Large intestine (tissue), 3 donors: Measurements from ENCODE around the gene PHLDB3. TPM values are rescaled to one million over a fixed set of nuclear protein-coding genes. Genes with fewer than 3 reads are reported as not detected.

Source experiments
- DNase-seq, 2 donors: peaks; one replicate each; pipeline versions ENCODE4 v3.0.0 to v3.0.0-alpha.2; 2013
- H3K27ac ChIP-seq: one replicate; pipeline ENCODE4 v1.5.1; 2013; ENCODE audit warnings: low read length
- H3K27me3 ChIP-seq: 2 replicates; pipeline ENCODE4 v1.6.1; 2013; ENCODE audit warnings: low read length; ENCODE audit not compliant: control insufficient read depth, insufficient read depth
- H3K36me3 ChIP-seq: 2 replicates; pipeline ENCODE4 v1.6.1; 2013; ENCODE audit warnings: low read length; ENCODE audit not compliant: control insufficient read depth, insufficient read depth
- H3K4me1 ChIP-seq: one replicate; pipeline ENCODE4 v1.6.1; 2013; ENCODE audit warnings: low read length; ENCODE audit not compliant: control insufficient read depth, insufficient read depth
- H3K4me3 ChIP-seq: one replicate; pipeline ENCODE4 v1.5.1; 2013; ENCODE audit warnings: low read length
- H3K9me3 ChIP-seq: one replicate; pipeline ENCODE4 v1.6.1; 2013; ENCODE audit warnings: mild to moderate bottlenecking, low read depth, low read length, moderate library complexity; ENCODE audit not compliant: control insufficient read depth
- WGBS: methylation state at CpG from one replicate; pipeline ENCODE4 v1.1.5; 2013; ENCODE audit warnings: low lambda C conversion rate; ENCODE audit not compliant: insufficient coverage; 5-methylcytosine and 5-hydroxymethylcytosine counted together
- polyA plus RNA-seq: library from polyadenylated mRNA; unstranded; fragments of 120-200 nt; gene quantifications from one replicate; pipeline ENCODE4 v1.2.1, GENCODE V29; 2013

Gene PHLDB3
- polyA plus RNA-seq, 1 donor = 33.8 TPM

DNA sequence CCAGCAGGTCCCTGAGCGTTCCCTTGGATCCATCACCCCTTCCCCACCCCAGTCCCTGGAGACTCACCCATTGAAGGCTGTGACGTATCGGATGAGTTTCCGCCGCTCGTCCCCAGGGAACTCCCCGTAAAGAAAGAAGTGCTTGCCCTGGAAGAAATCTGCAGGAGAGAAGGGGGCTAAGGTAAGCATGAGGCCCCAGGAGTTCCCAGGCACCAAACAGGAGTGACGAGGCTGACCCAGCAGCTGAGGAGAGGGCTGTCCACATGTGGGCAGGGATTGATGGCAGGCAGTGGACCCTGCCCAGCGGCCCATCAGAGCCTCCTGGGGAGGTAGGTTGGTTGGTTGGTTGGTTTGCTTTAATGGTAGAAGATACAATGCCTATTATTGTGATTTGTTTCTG, 39.5 kb upstream of the PHLDB3 start:
- DNase-seq = no peak
- no CpG with 5 or more reads among the region's 9 CpGs for WGBS
- Histone ChIP-seq H3K36me3 (peaks cover 51% of the 10 kb centered on the region), H3K9me3 (no peaks in the 10 kb centered on the region), H3K4me3 (no peak overlapping the region), H3K27me3 (no peaks in the 10 kb centered on the region), H3K27ac (no peak overlapping the region), H3K4me1 (no peaks in the 10 kb centered on the region)

DNA sequence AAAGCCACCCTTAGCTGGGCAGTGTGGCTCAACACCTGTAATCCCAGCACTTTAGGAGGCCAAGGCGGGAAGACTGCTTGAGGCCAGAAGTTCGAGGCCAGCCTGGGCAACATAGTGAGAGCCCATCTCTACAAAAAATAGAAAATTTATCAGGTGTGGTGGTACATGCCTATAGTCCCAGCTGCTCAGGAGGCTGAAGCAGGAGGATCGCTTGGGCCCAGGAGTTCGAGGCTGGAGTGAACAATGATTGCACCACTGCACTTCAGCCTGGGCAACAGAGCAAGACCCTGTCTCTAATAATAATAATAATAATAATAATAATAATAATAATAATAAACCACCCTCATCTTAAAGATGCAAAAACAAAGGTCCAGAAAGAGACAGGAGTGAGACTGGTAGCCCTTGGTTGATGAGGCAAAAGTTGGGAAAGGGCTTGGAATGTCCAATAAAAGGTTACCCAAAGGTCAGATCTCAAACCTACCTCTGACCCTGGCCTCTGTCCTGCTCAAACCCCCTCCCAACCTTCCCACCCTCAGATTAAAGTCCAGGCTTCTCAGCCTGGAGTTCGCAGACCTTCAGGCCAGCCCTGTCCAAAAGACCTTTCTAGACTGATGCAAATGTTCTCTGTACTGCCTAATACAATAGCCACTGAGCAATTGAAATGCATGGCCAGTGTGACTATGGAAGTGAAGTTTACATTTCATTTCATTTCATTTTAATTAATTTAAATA, 37.5 kb upstream of the PHLDB3 start:
- H3K4me3 ChIP-seq = no peak overlapping the region
- no peak for DNase-seq
- peaks cover 58% of the 10 kb centered on the region for H3K36me3 ChIP-seq
- H3K27me3 ChIP-seq = no peaks in the 10 kb centered on the region
- H3K4me1 ChIP-seq = no peaks in the 10 kb centered on the region
- H3K9me3 ChIP-seq = no peaks in the 10 kb centered on the region
- no peak overlapping the region for H3K27ac ChIP-seq
- no CpG with 5 or more reads among the region's 5 CpGs for WGBS

DNA sequence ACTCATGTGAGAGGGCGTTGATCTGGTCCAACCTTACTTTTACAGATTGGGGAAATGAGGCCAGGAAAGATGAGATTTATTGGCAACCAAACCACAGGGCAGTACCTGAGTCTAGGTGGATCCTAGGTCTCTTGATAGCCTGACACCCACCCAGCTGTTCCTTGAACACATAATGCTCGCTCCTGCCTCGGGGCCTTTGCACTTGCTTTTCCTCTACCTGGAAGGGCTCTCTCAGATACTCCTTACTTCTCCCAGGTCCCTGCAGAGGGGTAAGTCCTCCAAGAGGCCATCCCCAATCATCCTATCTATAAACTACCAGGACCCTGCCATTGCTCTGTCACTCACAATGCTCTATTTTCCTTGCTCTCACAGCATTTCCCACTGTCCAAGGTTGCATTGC, 35.8 kb upstream of the PHLDB3 start:
- Histone ChIP-seq H3K4me1 (no peaks in the 10 kb centered on the region), H3K27ac (no peak overlapping the region), H3K9me3 (no peaks in the 10 kb centered on the region), H3K4me3 (no peak overlapping the region), H3K36me3 (peaks cover 50% of the 10 kb centered on the region), H3K27me3 (no peaks in the 10 kb centered on the region)
- DNase-seq = no peak
- WGBS = no CpG with 5 or more reads among the region's 3 CpGs

DNA sequence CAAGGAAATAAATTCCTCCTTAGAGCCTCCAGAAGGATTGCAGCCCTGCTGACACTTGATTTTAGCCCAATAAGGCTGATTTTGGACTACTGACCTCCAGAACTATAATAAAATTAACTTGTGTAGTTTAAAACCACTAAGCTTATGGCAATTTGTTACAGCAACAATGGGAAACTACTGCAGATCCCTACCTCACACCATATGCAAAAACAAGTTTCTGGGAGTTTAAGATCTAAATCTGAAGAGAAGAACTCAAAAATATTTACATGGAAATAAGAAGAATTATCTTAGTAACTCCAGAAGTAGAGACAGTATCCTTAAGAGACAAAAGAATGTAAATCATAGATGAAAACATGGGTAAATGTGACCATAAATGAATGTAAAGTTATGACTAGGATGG, 34.4 kb upstream of the PHLDB3 start:
- DNase-seq = no peak

DNA sequence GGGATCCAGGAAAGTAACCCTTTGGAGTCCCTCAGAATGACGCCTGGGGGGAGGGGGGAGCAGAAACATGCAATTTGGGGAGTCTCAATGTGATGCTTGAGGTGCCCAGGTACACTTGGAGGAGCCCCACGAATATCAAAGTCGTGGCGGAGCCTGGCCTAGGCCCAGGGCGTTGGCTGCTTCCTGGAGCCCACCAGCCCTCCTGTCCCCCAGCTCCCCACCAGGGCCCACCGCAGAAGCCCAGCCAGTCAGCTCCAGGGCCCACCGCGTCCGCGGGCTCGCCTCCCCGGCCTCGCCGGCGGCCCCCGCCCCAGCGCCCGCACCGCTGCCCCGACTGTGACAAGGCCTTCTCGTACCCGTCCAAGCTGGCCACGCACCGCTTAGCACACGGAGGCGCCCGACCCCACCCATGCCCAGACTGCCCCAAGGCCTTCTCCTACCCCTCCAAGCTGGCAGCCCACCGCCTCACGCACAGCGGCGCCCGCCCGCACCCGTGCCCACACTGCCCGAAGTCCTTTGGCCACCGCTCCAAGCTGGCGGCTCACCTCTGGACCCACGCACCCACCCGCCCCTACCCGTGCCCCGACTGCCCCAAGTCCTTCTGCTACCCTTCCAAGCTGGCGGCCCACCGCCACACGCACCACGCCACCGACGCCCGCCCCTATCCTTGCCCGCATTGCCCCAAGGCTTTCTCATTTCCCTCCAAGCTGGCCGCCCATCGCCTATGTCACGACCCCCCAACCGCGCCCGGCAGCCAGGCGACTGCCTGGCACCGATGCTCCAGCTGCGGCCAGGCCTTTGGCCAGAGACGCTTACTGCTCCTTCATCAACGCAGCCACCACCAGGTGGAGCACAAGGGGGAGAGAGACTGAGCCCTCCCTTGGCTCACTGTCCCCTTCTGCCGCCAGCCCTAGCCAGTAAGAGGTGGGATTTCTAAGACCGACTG, 30.5 kb upstream of the PHLDB3 start:
- Histone ChIP-seq H3K27ac (no peak overlapping the region), H3K36me3 (peaks cover 11% of the 10 kb centered on the region), H3K4me1 (peaks cover 4% of the 10 kb centered on the region), H3K9me3 (no peaks in the 10 kb centered on the region), H3K27me3 (no peaks in the 10 kb centered on the region), H3K4me3 (no peak overlapping the region)
- WGBS = no CpG with 5 or more reads among the region's 62 CpGs
- peak; percentile 42 to 59 for DNase-seq

More for the DNA sequence above, 34.4 kb upstream of the PHLDB3 start:
- Histone ChIP-seq H3K4me3 (no peak overlapping the region), H3K36me3 (peaks cover 39% of the 10 kb centered on the region), H3K9me3 (no peaks in the 10 kb centered on the region), H3K27ac (no peak overlapping the region), H3K27me3 (no peaks in the 10 kb centered on the region), H3K4me1 (peaks cover 4% of the 10 kb centered on the region)

DNA sequence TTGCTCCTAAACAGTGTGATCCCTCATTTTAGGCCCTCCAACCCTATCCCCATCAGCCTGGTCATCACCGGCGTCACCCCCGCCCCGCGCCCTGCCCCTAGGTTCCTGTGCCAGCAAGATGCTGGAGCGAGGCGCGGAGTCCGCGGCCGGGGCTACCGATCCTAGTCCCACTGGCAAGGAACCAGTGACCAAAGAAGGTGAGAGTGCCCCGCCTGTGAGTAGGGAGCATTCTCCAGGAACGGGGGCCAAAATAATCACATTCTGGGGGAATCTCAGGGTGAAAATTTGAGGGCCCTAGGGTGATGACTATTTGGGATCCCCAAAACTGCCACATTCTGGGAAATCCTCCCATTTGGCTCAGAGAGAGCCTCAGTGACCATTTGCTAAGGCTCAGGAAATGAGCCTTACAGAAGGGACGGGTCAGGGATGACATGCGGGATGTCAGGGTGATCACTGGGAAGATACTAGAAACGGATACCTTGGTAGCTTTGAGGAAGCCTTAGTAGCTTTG, 29.8 kb upstream of the PHLDB3 start:
- H3K4me3 ChIP-seq = peak overlapping the region; percentile 59
- peaks cover 9% of the 10 kb centered on the region for H3K36me3 ChIP-seq
- peaks cover 4% of the 10 kb centered on the region for H3K4me1 ChIP-seq
- no peak for DNase-seq
- no peaks in the 10 kb centered on the region for H3K9me3 ChIP-seq
- peak overlapping the region; percentile 15 for H3K27ac ChIP-seq
- no CpG with 5 or more reads among the region's 17 CpGs for WGBS
- no peaks in the 10 kb centered on the region for H3K27me3 ChIP-seq

DNA sequence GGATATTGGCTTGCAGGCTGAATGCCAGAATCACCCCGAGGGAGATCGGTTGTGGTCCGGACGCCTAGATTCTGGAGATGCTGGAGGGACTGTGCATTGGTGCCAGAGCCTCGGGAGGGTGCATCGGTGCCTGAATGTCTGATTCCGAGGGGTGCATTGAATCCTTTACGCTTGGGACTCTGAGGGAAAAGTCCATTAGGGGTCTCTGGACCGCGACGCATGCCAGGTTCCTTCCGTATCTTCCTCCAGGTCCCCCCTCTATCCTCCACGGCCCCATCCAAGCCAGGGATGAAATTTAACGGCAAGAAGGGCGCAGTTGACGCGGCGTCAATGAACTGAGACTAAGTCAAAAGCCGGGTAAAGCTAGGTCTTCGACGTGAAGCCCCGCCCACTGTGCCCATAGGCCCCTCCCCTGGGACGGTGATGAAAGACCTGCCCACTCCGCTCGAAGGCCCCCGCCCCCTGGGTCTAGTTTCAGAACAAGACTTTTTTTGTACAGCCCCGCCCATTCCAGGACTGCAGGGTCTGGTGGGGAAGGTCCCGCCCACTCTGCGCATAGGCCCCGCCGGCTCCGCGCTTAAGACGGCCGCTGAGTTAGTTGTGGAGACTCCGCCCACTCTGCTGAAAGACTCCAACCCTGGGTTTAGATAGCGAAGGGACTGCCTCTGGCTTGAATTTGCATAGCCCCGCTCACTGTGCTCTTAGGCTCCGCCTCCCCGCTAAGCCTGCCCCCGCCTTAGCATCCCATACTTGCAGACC, 29.2 kb upstream of the PHLDB3 start:
- no peaks in the 10 kb centered on the region for H3K9me3 ChIP-seq
- WGBS = no CpG with 5 or more reads among the region's 41 CpGs

DNA sequence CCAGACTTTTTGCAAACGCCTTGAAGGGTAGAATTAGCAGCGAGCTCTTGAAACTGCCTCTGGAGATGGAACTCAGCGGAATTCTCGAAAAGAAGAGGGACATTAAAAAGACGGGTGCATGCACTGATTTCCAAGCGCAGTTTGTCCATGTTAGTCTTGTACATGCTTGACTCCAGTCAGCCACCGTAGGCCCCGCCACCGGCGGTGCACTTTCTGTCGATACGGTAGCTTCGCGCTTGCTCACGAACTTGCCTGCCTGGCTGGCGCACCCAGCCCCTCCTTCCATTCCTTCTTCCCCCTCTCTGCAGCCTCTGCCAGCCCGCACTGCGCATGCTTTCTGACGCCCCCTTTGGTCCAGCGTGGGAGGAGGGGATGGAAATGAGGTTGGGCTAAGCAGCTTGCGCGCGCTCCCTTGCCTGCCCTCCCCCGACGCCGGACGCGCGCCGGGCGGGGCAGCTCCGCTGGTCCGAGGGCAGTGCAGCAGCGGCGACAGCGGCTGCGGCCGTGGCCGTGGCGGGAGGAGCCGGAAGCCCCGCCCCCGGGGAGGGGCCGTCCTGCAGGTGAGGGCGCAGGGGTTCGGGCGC, 28.5 kb upstream of the PHLDB3 start, which contains the start of gene ZNF575:
Gene ZNF575, plus strand, starts transcription at position 227 of the 584 bp plus-strand sequence. CDS start 1,235 bp downstream, outside the sequence.
- DNase-seq = peak; percentile 93 to 96
- H3K36me3 ChIP-seq = peaks cover 9% of the 10 kb centered on the region
- peak within 1 kb of the TSS; percentile 87 for H3K27ac ChIP-seq
- H3K4me1 ChIP-seq = peaks cover 4% of the 10 kb centered on the region
- peak within 1 kb of the TSS; percentile 59 for H3K4me3 ChIP-seq
- H3K9me3 ChIP-seq = no peaks in the 10 kb centered on the region
- no peaks in the 10 kb centered on the region for H3K27me3 ChIP-seq
- WGBS = no CpG with 5 or more reads among the region's 47 CpGs

More for the DNA sequence above, 29.2 kb upstream of the PHLDB3 start:
- H3K27ac ChIP-seq = peak overlapping the region; percentile 87
- H3K4me1 ChIP-seq = peaks cover 4% of the 10 kb centered on the region
- H3K4me3 ChIP-seq = peak overlapping the region; percentile 59
- DNase-seq = peak; percentile 99
- H3K36me3 ChIP-seq = peaks cover 9% of the 10 kb centered on the region
- H3K27me3 ChIP-seq = no peaks in the 10 kb centered on the region

DNA sequence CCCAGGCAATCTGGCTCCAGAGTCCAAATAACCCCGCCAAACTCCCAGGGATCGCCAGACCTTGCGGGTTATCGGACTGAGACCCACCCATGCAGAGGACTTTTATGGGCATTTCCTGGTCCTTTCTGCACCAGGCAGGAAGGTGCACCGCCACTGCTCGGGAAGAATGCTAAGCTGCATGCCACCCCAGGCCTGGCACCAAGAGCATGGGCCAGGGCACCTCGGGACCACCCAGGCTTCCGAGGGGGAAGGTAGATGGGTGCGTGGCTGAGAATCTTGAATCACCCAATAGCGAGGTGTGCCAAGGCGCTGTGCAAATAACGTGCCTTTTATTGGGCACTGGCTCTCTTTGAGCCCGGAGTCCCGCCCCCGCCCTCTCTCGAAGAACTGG, 28.0 kb upstream of the PHLDB3 start:
- WGBS = no CpG with 5 or more reads among the region's 16 CpGs
- Histone ChIP-seq H3K9me3 (no peaks in the 10 kb centered on the region), H3K4me1 (peaks cover 8% of the 10 kb centered on the region), H3K27me3 (no peaks in the 10 kb centered on the region), H3K36me3 (peaks cover 6% of the 10 kb centered on the region), H3K4me3 (peak overlapping the region; percentile 59), H3K27ac (peak overlapping the region; percentile 87)
- DNase-seq = peak in 1 of 2 donors; percentile 74
